ENCODE data around the gene GOLGA6D.

DNA sequence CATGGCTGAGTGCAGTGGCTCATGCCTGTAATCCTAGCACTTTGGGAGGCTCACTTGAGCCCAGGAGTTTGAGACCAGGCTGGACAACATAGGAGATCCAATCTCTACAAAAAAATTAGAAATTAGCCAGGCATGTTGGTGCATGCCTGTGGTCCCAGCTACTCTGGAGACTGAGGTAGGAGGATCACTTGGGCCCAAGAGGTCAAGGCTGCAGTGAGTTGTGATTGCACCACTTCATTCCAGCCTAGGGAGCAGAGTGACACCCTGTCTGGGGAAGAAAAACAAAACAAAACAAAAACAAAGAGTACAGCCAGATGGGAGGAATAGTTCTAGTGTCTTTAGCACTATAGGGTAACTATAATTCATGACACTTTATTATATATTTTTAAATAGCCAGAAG is 27.1 kb downstream of the GOLGA6D start:
- TF ChIP-seq PPARA (CRISPR knock-in tag; IDR thresholded peaks at IDR 0.05; ENCODE audit: borderline replicate concordance): no peak
- no peak for TF ChIP-seq ZFP3 (CRISPR knock-in tag; IDR thresholded peaks at IDR 0.05)
- TF ChIP-seq ZNF70 (CRISPR knock-in tag; IDR thresholded peaks at IDR 0.05): no peak
- TF ChIP-seq ARNTL (CRISPR knock-in tag; IDR thresholded peaks at IDR 0.05; ENCODE audit: borderline replicate concordance, low read depth): no peak
- no peak for TF ChIP-seq OSR1 (CRISPR knock-in tag; IDR thresholded peaks at IDR 0.05)
- TF ChIP-seq, protein P1, sequence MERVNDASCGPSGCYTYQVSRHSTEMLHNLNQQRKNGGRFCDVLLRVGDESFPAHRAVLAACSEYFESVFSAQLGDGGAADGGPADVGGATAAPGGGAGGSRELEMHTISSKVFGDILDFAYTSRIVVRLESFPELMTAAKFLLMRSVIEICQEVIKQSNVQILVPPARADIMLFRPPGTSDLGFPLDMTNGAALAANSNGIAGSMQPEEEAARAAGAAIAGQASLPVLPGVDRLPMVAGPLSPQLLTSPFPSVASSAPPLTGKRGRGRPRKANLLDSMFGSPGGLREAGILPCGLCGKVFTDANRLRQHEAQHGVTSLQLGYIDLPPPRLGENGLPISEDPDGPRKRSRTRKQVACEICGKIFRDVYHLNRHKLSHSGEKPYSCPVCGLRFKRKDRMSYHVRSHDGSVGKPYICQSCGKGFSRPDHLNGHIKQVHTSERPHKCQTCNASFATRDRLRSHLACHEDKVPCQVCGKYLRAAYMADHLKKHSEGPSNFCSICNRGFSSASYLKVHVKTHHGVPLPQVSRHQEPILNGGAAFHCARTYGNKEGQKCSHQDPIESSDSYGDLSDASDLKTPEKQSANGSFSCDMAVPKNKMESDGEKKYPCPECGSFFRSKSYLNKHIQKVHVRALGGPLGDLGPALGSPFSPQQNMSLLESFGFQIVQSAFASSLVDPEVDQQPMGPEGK (CRISPR knock-in tag; IDR thresholded peaks at IDR 0.05; ENCODE audit: borderline replicate concordance): no peak
- no peak for TF ChIP-seq SNAI2 (CRISPR knock-in tag; IDR thresholded peaks at IDR 0.05)
- TF ChIP-seq ZFP30 (CRISPR knock-in tag; IDR thresholded peaks at IDR 0.05): no peak
- no peak for TF ChIP-seq ZC3H10 (CRISPR knock-in tag; IDR thresholded peaks at IDR 0.05)
